Measurements from ENCODE around the gene FXYD2. TPM values are rescaled to one million over a fixed set of nuclear protein-coding genes. Genes with fewer than 3 reads are reported as not detected.
"Not testable (repeated sequence)": the region's sequence is repeated elsewhere in the genome, so short reads cannot be mapped to it uniquely, and the experiment has no call there.

The FXYD2 gene
- total RNA-seq, 1 donor from 2014 or later: not detected

DNA sequence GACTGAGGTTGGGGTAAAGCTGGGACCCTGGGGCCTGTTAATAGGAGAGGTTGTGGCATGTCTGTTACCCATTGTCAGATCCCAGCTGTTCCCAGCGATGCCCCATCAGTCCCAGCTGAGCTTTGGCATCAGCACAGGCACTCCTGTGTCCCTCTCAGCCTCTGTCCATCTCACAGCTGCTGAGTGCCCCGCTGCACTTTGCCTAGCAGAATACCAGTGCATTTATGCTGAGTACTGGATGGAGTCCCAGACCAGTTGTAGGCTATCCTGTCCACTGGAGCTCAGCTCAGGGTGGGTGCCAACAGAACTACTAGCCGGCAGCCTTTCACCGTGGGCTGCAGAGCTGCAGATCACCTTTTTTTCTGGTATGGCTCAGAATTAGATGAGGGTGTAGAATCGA lies 42.0 kb upstream of the FXYD2 start:
- Histone ChIP-seq H3K36me3 (ENCODE audit: control insufficient read depth, insufficient read depth, low read length) (no peaks in the 10 kb centered on the region), H3K27me3 (ENCODE audit: control insufficient read depth, insufficient read depth, low read length) (peaks cover 2% of the 10 kb centered on the region), H3K4me3 (ENCODE audit: low read depth, low read length) (no peak overlapping the region)
- TF ChIP-seq, protein P1, sequence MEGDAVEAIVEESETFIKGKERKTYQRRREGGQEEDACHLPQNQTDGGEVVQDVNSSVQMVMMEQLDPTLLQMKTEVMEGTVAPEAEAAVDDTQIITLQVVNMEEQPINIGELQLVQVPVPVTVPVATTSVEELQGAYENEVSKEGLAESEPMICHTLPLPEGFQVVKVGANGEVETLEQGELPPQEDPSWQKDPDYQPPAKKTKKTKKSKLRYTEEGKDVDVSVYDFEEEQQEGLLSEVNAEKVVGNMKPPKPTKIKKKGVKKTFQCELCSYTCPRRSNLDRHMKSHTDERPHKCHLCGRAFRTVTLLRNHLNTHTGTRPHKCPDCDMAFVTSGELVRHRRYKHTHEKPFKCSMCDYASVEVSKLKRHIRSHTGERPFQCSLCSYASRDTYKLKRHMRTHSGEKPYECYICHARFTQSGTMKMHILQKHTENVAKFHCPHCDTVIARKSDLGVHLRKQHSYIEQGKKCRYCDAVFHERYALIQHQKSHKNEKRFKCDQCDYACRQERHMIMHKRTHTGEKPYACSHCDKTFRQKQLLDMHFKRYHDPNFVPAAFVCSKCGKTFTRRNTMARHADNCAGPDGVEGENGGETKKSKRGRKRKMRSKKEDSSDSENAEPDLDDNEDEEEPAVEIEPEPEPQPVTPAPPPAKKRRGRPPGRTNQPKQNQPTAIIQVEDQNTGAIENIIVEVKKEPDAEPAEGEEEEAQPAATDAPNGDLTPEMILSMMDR (IDR thresholded peaks at IDR 0.05; ENCODE audit: insufficient read depth, low read length, severe bottlenecking): no peak
- DNase-seq (ENCODE audit: low read depth) (no peak), FAIRE-seq (no peak)

GRCh38 chr11:117865546-117865945 lies 41.0 kb upstream of the FXYD2 start:
- FAIRE-seq; H3K36me3 ChIP-seq (ENCODE audit: control insufficient read depth, insufficient read depth, low read length); H3K4me3 ChIP-seq (ENCODE audit: low read depth, low read length); H3K27me3 ChIP-seq (ENCODE audit: control insufficient read depth, insufficient read depth, low read length); DNase-seq (ENCODE audit: low read depth): not testable (repeated sequence)

DNA sequence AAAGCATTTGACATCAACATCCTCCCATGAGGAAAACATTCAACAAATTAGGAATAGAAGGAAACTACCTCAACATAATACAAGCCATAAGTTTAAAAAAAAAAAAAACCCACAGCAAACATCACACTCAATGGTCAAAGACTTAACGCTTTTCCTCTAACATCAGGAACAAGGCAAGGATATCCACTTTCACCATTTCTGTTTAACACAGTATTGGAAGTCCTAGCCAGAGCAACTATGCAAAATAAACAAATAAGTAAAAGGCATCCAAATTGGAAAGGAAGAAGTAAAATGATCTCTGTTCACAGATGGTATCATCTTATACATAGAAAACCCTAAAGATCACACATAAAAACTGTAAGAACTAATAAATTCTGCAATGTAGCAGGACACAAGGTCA lies 38.8 kb upstream of the FXYD2 start:
- no peak for FAIRE-seq
- TF ChIP-seq, protein P1 (IDR thresholded peaks at IDR 0.05; ENCODE audit: insufficient read depth, low read length, severe bottlenecking): no peak
- Histone ChIP-seq H3K36me3 (ENCODE audit: control insufficient read depth, insufficient read depth, low read length) (no peaks in the 10 kb centered on the region), H3K4me3 (ENCODE audit: low read depth, low read length) (no peak overlapping the region), H3K27me3 (ENCODE audit: control insufficient read depth, insufficient read depth, low read length) (peaks cover 2% of the 10 kb centered on the region)
- DNase-seq (ENCODE audit: low read depth): no peak

DNA sequence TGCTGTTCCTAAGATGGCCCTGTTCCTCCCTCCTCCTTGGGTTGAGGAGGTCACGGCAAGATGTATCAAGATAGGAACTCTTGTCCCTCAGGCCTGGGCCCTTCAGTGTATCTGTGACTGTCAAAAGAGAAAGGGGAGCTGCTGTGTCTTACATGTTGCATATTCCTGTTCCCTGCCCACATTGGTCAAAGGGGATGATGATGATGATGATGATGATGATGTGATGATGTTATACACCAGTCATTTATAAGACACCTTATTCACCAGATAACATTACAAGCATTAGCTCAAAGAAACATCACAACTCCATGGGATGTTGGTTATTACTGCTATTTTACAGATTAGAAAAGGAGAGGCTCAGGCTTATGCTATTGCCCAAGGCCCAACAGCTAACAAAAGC lies 38.2 kb upstream of the FXYD2 start:
- no peak for FAIRE-seq
- Histone ChIP-seq H3K27me3 (ENCODE audit: control insufficient read depth, insufficient read depth, low read length) (no peaks in the 10 kb centered on the region), H3K4me3 (ENCODE audit: low read depth, low read length) (no peak overlapping the region), H3K36me3 (ENCODE audit: control insufficient read depth, insufficient read depth, low read length) (no peaks in the 10 kb centered on the region)
- DNase-seq (ENCODE audit: low read depth): no peak
- TF ChIP-seq, protein P1 (IDR thresholded peaks at IDR 0.05; ENCODE audit: insufficient read depth, low read length, severe bottlenecking): no peak

DNA sequence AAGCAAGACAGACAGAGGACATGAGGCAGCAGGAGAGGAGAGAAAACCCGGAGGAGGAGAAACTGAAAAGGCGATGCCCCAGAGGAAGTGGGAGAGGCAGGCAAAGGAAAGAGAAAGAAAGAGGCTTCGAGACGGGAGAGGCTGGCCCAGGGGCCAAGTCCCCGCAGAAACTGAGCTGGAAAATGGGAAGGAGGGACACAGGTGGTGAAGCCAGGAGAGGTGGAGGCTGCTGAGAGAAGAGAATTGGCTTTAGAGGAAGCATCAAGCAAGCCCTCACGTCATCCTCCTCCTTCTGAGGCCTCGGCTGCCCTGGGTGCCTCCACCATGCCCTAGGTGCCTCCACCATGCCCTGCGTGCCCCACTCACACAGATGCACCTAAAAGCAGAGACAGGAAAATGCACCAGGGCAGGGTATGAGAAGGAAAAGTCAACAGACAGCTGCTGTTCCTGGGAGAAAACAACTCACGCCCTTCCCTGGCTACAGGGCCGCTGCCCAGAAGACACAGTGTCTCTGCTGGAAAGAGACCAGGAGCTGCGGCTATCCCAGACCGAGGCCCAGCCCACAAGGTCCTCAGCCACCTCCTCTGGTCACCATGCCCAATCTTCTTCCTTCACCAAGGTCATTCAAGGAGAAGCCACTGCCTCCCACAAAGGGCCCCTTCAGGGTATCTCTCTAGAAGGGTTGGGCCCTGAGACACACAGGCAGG lies 37.6 kb upstream of the FXYD2 start:
- no peak overlapping the region for H3K4me3 ChIP-seq (ENCODE audit: low read depth, low read length)
- TF ChIP-seq, protein P1 (IDR thresholded peaks at IDR 0.05; ENCODE audit: insufficient read depth, low read length, severe bottlenecking): no peak
- H3K36me3 ChIP-seq (ENCODE audit: control insufficient read depth, insufficient read depth, low read length): no peaks in the 10 kb centered on the region
- no peaks in the 10 kb centered on the region for H3K27me3 ChIP-seq (ENCODE audit: control insufficient read depth, insufficient read depth, low read length)
- DNase-seq (ENCODE audit: low read depth) (no peak), FAIRE-seq (no peak)

- Histone ChIP-seq H3K36me3 (ENCODE audit: control insufficient read depth, insufficient read depth, low read length) (no peaks in the 10 kb centered on the region), H3K27me3 (ENCODE audit: control insufficient read depth, insufficient read depth, low read length) (no peaks in the 10 kb centered on the region), H3K4me3 (ENCODE audit: low read depth, low read length) (no peak overlapping the region)
- TF ChIP-seq, protein P1 (IDR thresholded peaks at IDR 0.05; ENCODE audit: insufficient read depth, low read length, severe bottlenecking): no peak
- DNase-seq (ENCODE audit: low read depth) (peak; percentile 22), FAIRE-seq (peak; percentile 80)
Measured at GRCh38 chr11:117861151-117862018, 36.8 kb upstream of the FXYD2 start.
